MM.1S (cell line): ENCODE data around the gene IQCK.

Experiments used
- DNase-seq: peaks from one replicate; pipeline ENCODE4 v3.0.0-alpha.2; 2015
- H2AFZ ChIP-seq: fragments of 300-600 bp; sonication (generic); 2 replicates; pipeline ENCODE4 v1.6.0; 2016; ENCODE audit warnings: antibody characterized with exemption, low read length
- H3F3A ChIP-seq: fragments of 300-600 bp; sonication (generic); 2 replicates; pipeline ENCODE4 v1.6.1; 2016; ENCODE audit warnings: mild to moderate bottlenecking, antibody characterized with exemption, low read length, moderate library complexity, mixed read lengths; ENCODE audit not compliant: insufficient read depth
- H3K27ac ChIP-seq: fragments of 300-600 bp; sonication (generic); 2 replicates; pipeline ENCODE4 v1.5.1; 2016; ENCODE audit warnings: mild to moderate bottlenecking, low read length
- H3K27me3 ChIP-seq: fragments of 300-600 bp; sonication (generic); replicated peaks from 2 replicates; pipeline ENCODE4 v1.6.0; 2016; ENCODE audit warnings: low read length; ENCODE audit not compliant: insufficient read depth
- H3K36me3 ChIP-seq: fragments of 300-600 bp; sonication (generic); replicated peaks from 2 replicates; pipeline ENCODE4 v1.6.1; 2016; ENCODE audit warnings: mild to moderate bottlenecking, low read length, mixed read lengths; ENCODE audit not compliant: insufficient read depth
- H3K4me1 ChIP-seq: fragments of 300-600 bp; sonication (generic); 2 replicates; pipeline ENCODE4 v1.6.1; 2016; ENCODE audit warnings: low read length, mixed read lengths
- H3K4me2 ChIP-seq: fragments of 300-600 bp; sonication (generic); 2 replicates; pipeline ENCODE4 v1.6.0; 2016; ENCODE audit warnings: low read depth, low read length
- H3K4me3 ChIP-seq: fragments of 300-600 bp; sonication (generic); 2 replicates; pipeline ENCODE4 v1.5.1; 2016; ENCODE audit warnings: low read length, mixed read lengths
- H3K79me2 ChIP-seq: fragments of 300-600 bp; sonication (generic); 2 replicates; pipeline ENCODE4 v1.6.1; 2016; ENCODE audit warnings: mixed run types, low read length, mixed read lengths
- H3K9ac ChIP-seq: fragments of 300-600 bp; sonication (generic); 2 replicates; pipeline ENCODE4 v1.6.1; 2016; ENCODE audit warnings: low read length, mixed read lengths
- H3K9me2 ChIP-seq: fragments of 300-600 bp; sonication (generic); replicated peaks from 2 replicates; pipeline ENCODE4 v1.6.1; 2016; ENCODE audit warnings: mild to moderate bottlenecking, low read length, mixed read lengths; ENCODE audit not compliant: insufficient read depth
- H3K9me3 ChIP-seq: fragments of 300-600 bp; sonication (generic); replicated peaks from 2 replicates; pipeline ENCODE4 v1.6.1; 2016; ENCODE audit warnings: mild to moderate bottlenecking, low read length, mixed read lengths; ENCODE audit not compliant: insufficient read depth
- H4K20me1 ChIP-seq: fragments of 300-600 bp; sonication (generic); 2 replicates; pipeline ENCODE4 v1.6.1; 2016; ENCODE audit warnings: mild to moderate bottlenecking, low read length, moderate library complexity, mixed read lengths; ENCODE audit not compliant: insufficient read depth
- CTCF ChIP-seq: fragments of 300-600 bp; sonication (generic); IDR thresholded peaks from 2 replicates; pipeline ENCODE4 v1.5.1; 2016; ENCODE audit warnings: antibody characterized with exemption, low read length, mixed read lengths
- EZH2 ChIP-seq: fragments of 300-600 bp; sonication (generic); optimal IDR thresholded peaks from 2 replicates; pipeline ENCODE3; 2017; ENCODE audit warnings: low read depth, mild to moderate bottlenecking, antibody characterized with exemption, low read length, mixed read lengths
- EZH2phosphoT487 ChIP-seq: fragments of 300-600 bp; sonication (generic); IDR thresholded peaks from 2 replicates; pipeline ENCODE4 v1.6.1; 2018; ENCODE audit warnings: antibody characterized with exemption, low read length

The IQCK gene

DNA sequence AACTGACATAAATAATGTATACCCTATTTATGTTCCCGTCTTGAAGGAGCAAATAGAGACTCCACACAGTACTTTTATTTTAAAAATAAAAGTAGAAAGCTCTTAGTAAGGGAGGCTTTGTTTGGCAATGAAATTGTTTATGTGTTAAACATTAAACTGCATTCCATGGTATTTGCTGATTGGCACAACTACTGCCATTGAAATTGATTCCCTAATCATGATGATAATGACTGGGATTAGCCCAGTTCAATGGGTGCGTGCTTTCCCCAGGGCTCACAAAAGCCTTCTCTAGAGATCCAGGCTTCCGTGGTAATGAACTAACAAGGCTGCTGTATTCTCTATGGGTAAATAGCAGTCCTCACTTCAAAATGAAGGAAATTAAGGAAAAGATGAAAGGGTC is 99.1 kb downstream of the IQCK start:
- no peaks in the 10 kb centered on the region for H3K79me2 ChIP-seq
- no peak overlapping the region for H3K27ac ChIP-seq
- no peaks in the 10 kb centered on the region for H3K9me3 ChIP-seq
- H3K9ac ChIP-seq = no peak overlapping the region
- no peaks in the 10 kb centered on the region for H3K36me3 ChIP-seq
- TF ChIP-seq CTCF = no peak
- no peak for TF ChIP-seq EZH2phosphoT487
- no peak for TF ChIP-seq EZH2
- no peak overlapping the region for H3K4me3 ChIP-seq
- H3K4me2 ChIP-seq = no peak overlapping the region
- no peaks in the 10 kb centered on the region for H3K4me1 ChIP-seq
- no peak overlapping the region for H2AFZ ChIP-seq
- DNase-seq = no peak
- no peaks in the 10 kb centered on the region for H3F3A ChIP-seq
- no peaks in the 10 kb centered on the region for H4K20me1 ChIP-seq
- H3K27me3 ChIP-seq = no peaks in the 10 kb centered on the region
- no peaks in the 10 kb centered on the region for H3K9me2 ChIP-seq

DNA sequence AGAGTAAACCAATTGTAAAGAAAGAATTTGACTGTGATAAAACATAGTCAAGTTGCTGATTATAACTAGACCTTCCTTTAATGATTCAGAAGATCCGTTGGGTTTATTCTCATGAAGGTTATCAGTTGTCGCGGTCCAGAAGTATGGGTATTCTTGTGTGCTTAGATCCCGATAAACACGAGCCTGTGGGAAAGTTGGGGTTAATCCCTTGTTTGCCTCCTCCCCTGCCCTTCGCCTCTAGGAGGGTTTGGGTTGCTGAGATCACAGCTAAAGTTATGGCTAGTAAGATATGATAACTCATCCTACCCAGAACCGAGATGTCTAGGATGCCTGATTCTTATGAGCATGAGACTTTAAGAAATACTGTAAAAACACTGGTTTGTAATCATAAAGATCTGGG is 99.8 kb downstream of the IQCK start:
- no peaks in the 10 kb centered on the region for H3K9me2 ChIP-seq
- DNase-seq = no peak
- no peaks in the 10 kb centered on the region for H3K9me3 ChIP-seq
- H3K27me3 ChIP-seq = no peaks in the 10 kb centered on the region
- H3K79me2 ChIP-seq = no peaks in the 10 kb centered on the region
- no peaks in the 10 kb centered on the region for H3K4me1 ChIP-seq
- no peak overlapping the region for H3K4me3 ChIP-seq
- H3K27ac ChIP-seq = no peak overlapping the region
- no peak overlapping the region for H3K4me2 ChIP-seq
- H3K36me3 ChIP-seq = no peaks in the 10 kb centered on the region
- TF ChIP-seq EZH2phosphoT487 = no peak
- TF ChIP-seq CTCF = no peak
- TF ChIP-seq EZH2 = no peak
- H3K9ac ChIP-seq = no peak overlapping the region
- no peaks in the 10 kb centered on the region for H3F3A ChIP-seq
- H2AFZ ChIP-seq = no peak overlapping the region
- H4K20me1 ChIP-seq = no peaks in the 10 kb centered on the region

- no peaks in the 10 kb centered on the region for H3F3A ChIP-seq
- no peaks in the 10 kb centered on the region for H3K9me2 ChIP-seq
- H3K27ac ChIP-seq = no peak overlapping the region
- H3K4me3 ChIP-seq = no peak overlapping the region
- H3K27me3 ChIP-seq = no peaks in the 10 kb centered on the region
- no peaks in the 10 kb centered on the region for H3K79me2 ChIP-seq
- TF ChIP-seq CTCF (no peak), EZH2phosphoT487 (no peak), EZH2 (no peak)
- no peak overlapping the region for H3K9ac ChIP-seq
- no peaks in the 10 kb centered on the region for H3K4me1 ChIP-seq
- no peak for DNase-seq
- no peaks in the 10 kb centered on the region for H4K20me1 ChIP-seq
- no peaks in the 10 kb centered on the region for H3K9me3 ChIP-seq
- no peak overlapping the region for H3K4me2 ChIP-seq
- H3K36me3 ChIP-seq = no peaks in the 10 kb centered on the region
- no peak overlapping the region for H2AFZ ChIP-seq
These were observed 104.5 kb downstream of the IQCK start for GRCh38 chr16:19822533-19822932.

DNA sequence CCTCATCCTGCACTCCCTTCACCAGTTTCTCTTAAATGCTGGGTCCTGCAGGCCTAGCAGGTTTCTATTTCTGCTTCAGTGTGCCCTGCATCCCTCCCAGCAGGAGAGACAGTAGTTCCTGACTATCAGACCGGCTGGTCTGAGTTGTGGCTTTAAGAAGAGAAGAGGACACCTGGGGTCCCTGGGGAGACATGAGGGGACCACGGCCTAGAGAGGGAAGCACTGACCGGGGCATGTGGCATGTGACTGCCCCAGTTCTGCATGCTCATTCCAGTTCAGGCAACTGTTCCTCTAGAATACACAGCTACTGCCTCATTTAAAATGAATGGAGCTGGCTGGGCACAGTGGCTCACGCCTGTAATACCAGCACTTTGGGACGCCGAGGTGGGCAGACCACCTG is 105.3 kb downstream of the IQCK start:
- no peak overlapping the region for H2AFZ ChIP-seq
- no peak overlapping the region for H3K4me3 ChIP-seq
- no peaks in the 10 kb centered on the region for H3F3A ChIP-seq
- TF ChIP-seq EZH2phosphoT487 (no peak), CTCF (no peak), EZH2 (no peak)
- no peak overlapping the region for H3K9ac ChIP-seq
- H3K79me2 ChIP-seq = no peaks in the 10 kb centered on the region
- no peaks in the 10 kb centered on the region for H3K36me3 ChIP-seq
- H3K4me2 ChIP-seq = no peak overlapping the region
- H3K9me2 ChIP-seq = no peaks in the 10 kb centered on the region
- H4K20me1 ChIP-seq = no peaks in the 10 kb centered on the region
- H3K9me3 ChIP-seq = no peaks in the 10 kb centered on the region
- H3K27me3 ChIP-seq = no peaks in the 10 kb centered on the region
- no peaks in the 10 kb centered on the region for H3K4me1 ChIP-seq
- H3K27ac ChIP-seq = no peak overlapping the region
- DNase-seq = no peak
